Measurements from ENCODE around the gene GAS1.
A peak's percentile ranks its signal among the peaks of the same experiment; 100 is the strongest.

GAS1 gene

GRCh38 chr9:86990290-86990689 lies 43.0 kb upstream of the GAS1 start:
- Histone ChIP-seq H2AFZ (ENCODE audit: low read depth, low read length) (no peak overlapping the region), H4K91ac (ENCODE audit: low read length) (no peak overlapping the region), H3K36me3 (ENCODE audit: control insufficient read depth in 1 of 2, insufficient read depth in 2 of 2, low read depth in 1 of 2, low read length in 2 of 2) (no peaks in the 10 kb centered on the region), H3K9ac (ENCODE audit: low read length) (no peak overlapping the region), H4K8ac (ENCODE audit: low read length) (no peak overlapping the region), H3K27me3 (ENCODE audit: control insufficient read depth in 1 of 2, insufficient read depth in 1 of 2, low read length in 2 of 2) (no peaks in the 10 kb centered on the region), H3K23ac (ENCODE audit: low read length in 2 of 2) (no peak overlapping the region), H3K27ac (ENCODE audit: low read length, poor library complexity, severe bottlenecking) (no peak overlapping the region), H3K9me3 (ENCODE audit: control insufficient read depth, low read length) (no peaks in the 10 kb centered on the region), H3K4me2 (ENCODE audit: low read length, poor library complexity, severe bottlenecking) (no peak overlapping the region), H2BK12ac (ENCODE audit: low read length in 2 of 2) (no peak overlapping the region), H3K14ac (ENCODE audit: low read length in 2 of 2) (no peak overlapping the region), H2BK5ac (ENCODE audit: low read depth, low read length, poor library complexity, severe bottlenecking) (no peak overlapping the region), H3K4ac (ENCODE audit: low read depth in 1 of 2, low read length in 2 of 2) (no peak overlapping the region), H3K18ac (ENCODE audit: low read depth in 1 of 2, low read length in 2 of 2) (no peak overlapping the region), H3K4me3 (ENCODE audit: insufficient read depth in 1 of 2, low read depth in 1 of 2, low read length in 2 of 2) (no peak overlapping the region), H2BK120ac (ENCODE audit: low read depth, low read length) (no peak overlapping the region), H3K4me1 (ENCODE audit: control insufficient read depth, insufficient read depth, low read depth, low read length) (no peaks in the 10 kb centered on the region), H2AK5ac (ENCODE audit: low read length, severe bottlenecking) (no peak overlapping the region), H3K79me1 (replicated peaks; ENCODE audit: low read length, poor library complexity, severe bottlenecking) (no peaks in the 10 kb centered on the region), H2BK15ac (ENCODE audit: low read depth, poor library complexity, severe bottlenecking) (no peak overlapping the region)
- DNase-seq: no peak
- no CpG with 5 or more reads among the region's 2 CpGs for WGBS

GRCh38 chr9:86987900-86988299 lies 40.6 kb upstream of the GAS1 start:
- Histone ChIP-seq H4K91ac (ENCODE audit: low read length) (no peak overlapping the region), H3K36me3 (ENCODE audit: control insufficient read depth in 1 of 2, insufficient read depth in 2 of 2, low read depth in 1 of 2, low read length in 2 of 2) (no peaks in the 10 kb centered on the region), H3K9me3 (ENCODE audit: control insufficient read depth, low read length) (no peaks in the 10 kb centered on the region), H3K4me1 (ENCODE audit: control insufficient read depth, insufficient read depth, low read depth, low read length) (no peaks in the 10 kb centered on the region), H3K4ac (ENCODE audit: low read depth in 1 of 2, low read length in 2 of 2) (no peak overlapping the region), H2BK5ac (ENCODE audit: low read depth, low read length, poor library complexity, severe bottlenecking) (no peak overlapping the region), H3K4me2 (ENCODE audit: low read length, poor library complexity, severe bottlenecking) (no peak overlapping the region), H2BK120ac (ENCODE audit: low read depth, low read length) (no peak overlapping the region), H3K27me3 (ENCODE audit: control insufficient read depth in 1 of 2, insufficient read depth in 1 of 2, low read length in 2 of 2) (no peaks in the 10 kb centered on the region), H2BK15ac (ENCODE audit: low read depth, poor library complexity, severe bottlenecking) (no peak overlapping the region), H3K9ac (ENCODE audit: low read length) (no peak overlapping the region), H3K4me3 (ENCODE audit: insufficient read depth in 1 of 2, low read depth in 1 of 2, low read length in 2 of 2) (no peak overlapping the region), H3K14ac (ENCODE audit: low read length in 2 of 2) (no peak overlapping the region), H2BK12ac (ENCODE audit: low read length in 2 of 2) (no peak overlapping the region), H3K27ac (ENCODE audit: low read length, poor library complexity, severe bottlenecking) (no peak overlapping the region), H4K8ac (ENCODE audit: low read length) (no peak overlapping the region), H2AK5ac (ENCODE audit: low read length, severe bottlenecking) (no peak overlapping the region), H3K18ac (ENCODE audit: low read depth in 1 of 2, low read length in 2 of 2) (no peak overlapping the region), H3K79me1 (replicated peaks; ENCODE audit: low read length, poor library complexity, severe bottlenecking) (no peaks in the 10 kb centered on the region), H3K23ac (ENCODE audit: low read length in 2 of 2) (no peak overlapping the region), H2AFZ (ENCODE audit: low read depth, low read length) (no peak overlapping the region)
- 68% methylated on average over 2 of the region's 2 CpGs for WGBS
- DNase-seq: no peak

DNA sequence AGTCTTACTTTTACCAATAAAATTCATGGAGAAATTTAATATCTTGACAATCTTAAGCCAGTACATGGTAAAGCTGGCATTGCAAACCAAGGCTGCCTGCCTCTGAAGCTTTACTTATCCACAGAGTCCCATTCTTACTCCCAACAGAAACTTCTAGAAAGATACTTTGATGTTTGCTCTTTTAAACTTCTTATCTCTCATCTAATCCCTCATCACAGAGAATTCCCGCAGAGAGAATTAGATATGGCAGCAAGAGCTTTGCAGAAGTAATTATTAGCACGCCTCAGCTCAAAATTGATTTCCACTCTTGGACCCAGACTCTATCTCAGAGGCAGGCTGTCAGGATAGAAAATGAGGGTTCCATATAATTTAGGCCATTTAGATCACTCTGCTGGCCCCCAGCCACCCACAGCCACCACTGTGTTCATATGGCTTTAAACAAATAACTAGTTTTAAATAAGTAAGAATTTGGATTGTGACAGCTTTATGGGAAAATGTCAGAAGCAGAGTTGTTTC lies 37.9 kb upstream of the GAS1 start:
- no peak for DNase-seq
- no peak overlapping the region for H3K23ac ChIP-seq (ENCODE audit: low read length in 2 of 2)
- no peak overlapping the region for H3K9ac ChIP-seq (ENCODE audit: low read length)
- no peak overlapping the region for H4K91ac ChIP-seq (ENCODE audit: low read length)
- H3K36me3 ChIP-seq (ENCODE audit: control insufficient read depth in 1 of 2, insufficient read depth in 2 of 2, low read depth in 1 of 2, low read length in 2 of 2): no peaks in the 10 kb centered on the region
- no peak overlapping the region for H4K8ac ChIP-seq (ENCODE audit: low read length)
- no peak overlapping the region for H3K18ac ChIP-seq (ENCODE audit: low read depth in 1 of 2, low read length in 2 of 2)
- H2BK5ac ChIP-seq (ENCODE audit: low read depth, low read length, poor library complexity, severe bottlenecking): no peak overlapping the region
- no peaks in the 10 kb centered on the region for H3K27me3 ChIP-seq (ENCODE audit: control insufficient read depth in 1 of 2, insufficient read depth in 1 of 2, low read length in 2 of 2)
- no peaks in the 10 kb centered on the region for H3K79me1 ChIP-seq (replicated peaks; ENCODE audit: low read length, poor library complexity, severe bottlenecking)
- H3K4me2 ChIP-seq (ENCODE audit: low read length, poor library complexity, severe bottlenecking): no peak overlapping the region
- no peak overlapping the region for H3K27ac ChIP-seq (ENCODE audit: low read length, poor library complexity, severe bottlenecking)
- H3K9me3 ChIP-seq (ENCODE audit: control insufficient read depth, low read length): no peaks in the 10 kb centered on the region
- H3K14ac ChIP-seq (ENCODE audit: low read length in 2 of 2): no peak overlapping the region
- no peaks in the 10 kb centered on the region for H3K4me1 ChIP-seq (ENCODE audit: control insufficient read depth, insufficient read depth, low read depth, low read length)
- H2BK120ac ChIP-seq (ENCODE audit: low read depth, low read length): no peak overlapping the region
- H2BK15ac ChIP-seq (ENCODE audit: low read depth, poor library complexity, severe bottlenecking): no peak overlapping the region
- no peak overlapping the region for H2AK5ac ChIP-seq (ENCODE audit: low read length, severe bottlenecking)
- 100% methylated on average over 1 of the region's 2 CpGs for WGBS
- no peak overlapping the region for H2BK12ac ChIP-seq (ENCODE audit: low read length in 2 of 2)
- H2AFZ ChIP-seq (ENCODE audit: low read depth, low read length): no peak overlapping the region
- H3K4ac ChIP-seq (ENCODE audit: low read depth in 1 of 2, low read length in 2 of 2): no peak overlapping the region
- no peak overlapping the region for H3K4me3 ChIP-seq (ENCODE audit: insufficient read depth in 1 of 2, low read depth in 1 of 2, low read length in 2 of 2)

GRCh38 chr9:86983620-86984259 lies 36.4 kb upstream of the GAS1 start:
- Histone ChIP-seq H4K8ac (ENCODE audit: low read length) (no peak overlapping the region), H3K18ac (ENCODE audit: low read depth in 1 of 2, low read length in 2 of 2) (no peak overlapping the region), H3K23ac (ENCODE audit: low read length in 2 of 2) (no peak overlapping the region), H3K27me3 (ENCODE audit: control insufficient read depth in 1 of 2, insufficient read depth in 1 of 2, low read length in 2 of 2) (no peaks in the 10 kb centered on the region), H3K9ac (ENCODE audit: low read length) (peak overlapping the region; percentile 82), H4K91ac (ENCODE audit: low read length) (no peak overlapping the region), H2AFZ (ENCODE audit: low read depth, low read length) (no peak overlapping the region), H3K14ac (ENCODE audit: low read length in 2 of 2) (no peak overlapping the region), H3K27ac (ENCODE audit: low read length, poor library complexity, severe bottlenecking) (no peak overlapping the region), H3K79me1 (replicated peaks; ENCODE audit: low read length, poor library complexity, severe bottlenecking) (no peaks in the 10 kb centered on the region), H3K4ac (ENCODE audit: low read depth in 1 of 2, low read length in 2 of 2) (no peak overlapping the region), H3K9me3 (ENCODE audit: control insufficient read depth, low read length) (no peaks in the 10 kb centered on the region), H2BK5ac (ENCODE audit: low read depth, low read length, poor library complexity, severe bottlenecking) (no peak overlapping the region), H3K4me1 (ENCODE audit: control insufficient read depth, insufficient read depth, low read depth, low read length) (peaks cover 2% of the 10 kb centered on the region), H2AK5ac (ENCODE audit: low read length, severe bottlenecking) (no peak overlapping the region), H3K36me3 (ENCODE audit: control insufficient read depth in 1 of 2, insufficient read depth in 2 of 2, low read depth in 1 of 2, low read length in 2 of 2) (no peaks in the 10 kb centered on the region), H3K4me2 (ENCODE audit: low read length, poor library complexity, severe bottlenecking) (no peak overlapping the region), H2BK15ac (ENCODE audit: low read depth, poor library complexity, severe bottlenecking) (no peak overlapping the region), H3K4me3 (ENCODE audit: insufficient read depth in 1 of 2, low read depth in 1 of 2, low read length in 2 of 2) (peak overlapping the region in 1 of 2 experiments; percentile 61), H2BK120ac (ENCODE audit: low read depth, low read length) (no peak overlapping the region), H2BK12ac (ENCODE audit: low read length in 2 of 2) (no peak overlapping the region)
- DNase-seq: no peak
- WGBS: 79% methylated on average over 11 of the region's 11 CpGs

Measured in mesenchymal stem cell (in vitro differentiated cells and primary cell).